Measurements from ENCODE around the gene DUS2.

DUS2 gene

GRCh38 chr16:68046106-68046505 is 23.0 kb downstream of the DUS2 start:
- in situ Hi-C loops (cut with HindIII; ENCODE audit: low sequenced_read_pairs), result no loop called here
- no peak for TF ChIP-seq CTCF (IDR thresholded peaks at IDR 0.05; ENCODE audit: low read depth, low read length, missing control alignments)
- no peak overlapping the region for H3K4me3 ChIP-seq (ENCODE audit: low read depth, low read length)
- no peak for DNase-seq (ENCODE audit: low read depth)

- no peak for TF ChIP-seq CTCF (IDR thresholded peaks at IDR 0.05; ENCODE audit: low read depth, low read length, missing control alignments)
- H3K4me3 ChIP-seq (ENCODE audit: low read depth, low read length), result no peak overlapping the region
- no peak for DNase-seq (ENCODE audit: low read depth)
- in situ Hi-C loops (cut with HindIII; ENCODE audit: low sequenced_read_pairs), result no loop called here
Observed at GRCh38 chr16:68047987-68048386, 24.9 kb downstream of the DUS2 start.

- DNase-seq (ENCODE audit: low read depth), result no peak
Observed at GRCh38 chr16:68049449-68049848, 26.4 kb downstream of the DUS2 start.

GRCh38 chr16:68055395-68055794 is 32.3 kb downstream of the DUS2 start:
- H3K4me3 ChIP-seq (ENCODE audit: low read depth, low read length), result no peak overlapping the region
- no peak for DNase-seq (ENCODE audit: low read depth)
- TF ChIP-seq CTCF (IDR thresholded peaks at IDR 0.05; ENCODE audit: low read depth, low read length, missing control alignments), result no peak
- in situ Hi-C loops (cut with HindIII; ENCODE audit: low sequenced_read_pairs), result no loop called here

More at GRCh38 chr16:68049449-68049848, 26.4 kb downstream of the DUS2 start:
- no peak for TF ChIP-seq CTCF (IDR thresholded peaks at IDR 0.05; ENCODE audit: low read depth, low read length, missing control alignments)
- in situ Hi-C loops (cut with HindIII; ENCODE audit: low sequenced_read_pairs), result no loop called here
- no peak overlapping the region for H3K4me3 ChIP-seq (ENCODE audit: low read depth, low read length)

- H3K4me3 ChIP-seq (ENCODE audit: low read depth, low read length), result no peak overlapping the region
- in situ Hi-C loops (cut with HindIII; ENCODE audit: low sequenced_read_pairs), result no loop called here
- no peak for DNase-seq (ENCODE audit: low read depth)
- TF ChIP-seq CTCF (IDR thresholded peaks at IDR 0.05; ENCODE audit: low read depth, low read length, missing control alignments), result no peak
Observed at GRCh38 chr16:68059804-68060203, 36.7 kb downstream of the DUS2 start.

GRCh38 chr16:68061396-68061795 is 38.3 kb downstream of the DUS2 start:
- H3K4me3 ChIP-seq (ENCODE audit: low read depth, low read length), result no peak overlapping the region
- DNase-seq (ENCODE audit: low read depth), result no peak
- no peak for TF ChIP-seq CTCF (IDR thresholded peaks at IDR 0.05; ENCODE audit: low read depth, low read length, missing control alignments)
- in situ Hi-C loops (cut with HindIII; ENCODE audit: low sequenced_read_pairs), result no loop called here

- DNase-seq (ENCODE audit: low read depth), result no peak
- H3K4me3 ChIP-seq (ENCODE audit: low read depth, low read length), result no peak overlapping the region
- no peak for TF ChIP-seq CTCF (IDR thresholded peaks at IDR 0.05; ENCODE audit: low read depth, low read length, missing control alignments)
- in situ Hi-C loops (cut with HindIII; ENCODE audit: low sequenced_read_pairs), result no loop called here
Observed at GRCh38 chr16:68062910-68063393, 39.9 kb downstream of the DUS2 start.

All from astrocyte of the cerebellum (primary cell).